Measurements from ENCODE around the gene PRPH2. TPM values are rescaled to one million over a fixed set of nuclear protein-coding genes. Genes with fewer than 3 reads are reported as not detected.

Gene PRPH2
- total and polyA plus RNA-seq, 10 of the 15 experiments (the other 5 are each of a cell fraction or from before 2014, with no cell fraction given) = 0.08 TPM; not detected in 9

DNA sequence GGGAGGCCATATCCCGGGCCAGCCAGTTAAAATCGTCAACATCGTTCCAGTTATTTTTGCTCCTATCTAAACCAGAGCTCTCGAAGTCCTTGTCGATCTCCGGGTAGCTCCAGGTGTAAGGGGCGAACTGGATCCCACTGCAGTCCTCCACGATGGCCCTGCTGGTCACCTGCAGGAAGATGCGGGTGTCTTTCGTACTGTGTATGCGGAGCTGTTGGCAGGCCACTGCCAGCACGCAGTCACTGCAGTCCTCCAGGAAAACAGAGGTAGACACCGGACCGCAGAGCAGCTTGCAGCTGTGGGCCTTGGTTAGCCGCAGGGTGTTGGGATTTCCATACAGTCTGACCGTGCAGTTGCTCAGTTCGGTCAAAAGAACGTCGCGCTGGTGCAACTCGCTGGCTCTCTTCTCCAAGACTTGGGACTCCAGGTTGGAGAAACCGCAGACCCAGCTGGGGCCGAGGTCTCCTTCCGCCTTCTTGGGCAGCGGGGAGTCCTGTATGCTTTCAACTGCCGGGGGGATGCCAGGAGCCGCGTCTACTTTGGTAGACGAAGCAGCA is 22.8 kb upstream of the PRPH2 start (continued):
- TF ChIP-seq, protein P1, sequence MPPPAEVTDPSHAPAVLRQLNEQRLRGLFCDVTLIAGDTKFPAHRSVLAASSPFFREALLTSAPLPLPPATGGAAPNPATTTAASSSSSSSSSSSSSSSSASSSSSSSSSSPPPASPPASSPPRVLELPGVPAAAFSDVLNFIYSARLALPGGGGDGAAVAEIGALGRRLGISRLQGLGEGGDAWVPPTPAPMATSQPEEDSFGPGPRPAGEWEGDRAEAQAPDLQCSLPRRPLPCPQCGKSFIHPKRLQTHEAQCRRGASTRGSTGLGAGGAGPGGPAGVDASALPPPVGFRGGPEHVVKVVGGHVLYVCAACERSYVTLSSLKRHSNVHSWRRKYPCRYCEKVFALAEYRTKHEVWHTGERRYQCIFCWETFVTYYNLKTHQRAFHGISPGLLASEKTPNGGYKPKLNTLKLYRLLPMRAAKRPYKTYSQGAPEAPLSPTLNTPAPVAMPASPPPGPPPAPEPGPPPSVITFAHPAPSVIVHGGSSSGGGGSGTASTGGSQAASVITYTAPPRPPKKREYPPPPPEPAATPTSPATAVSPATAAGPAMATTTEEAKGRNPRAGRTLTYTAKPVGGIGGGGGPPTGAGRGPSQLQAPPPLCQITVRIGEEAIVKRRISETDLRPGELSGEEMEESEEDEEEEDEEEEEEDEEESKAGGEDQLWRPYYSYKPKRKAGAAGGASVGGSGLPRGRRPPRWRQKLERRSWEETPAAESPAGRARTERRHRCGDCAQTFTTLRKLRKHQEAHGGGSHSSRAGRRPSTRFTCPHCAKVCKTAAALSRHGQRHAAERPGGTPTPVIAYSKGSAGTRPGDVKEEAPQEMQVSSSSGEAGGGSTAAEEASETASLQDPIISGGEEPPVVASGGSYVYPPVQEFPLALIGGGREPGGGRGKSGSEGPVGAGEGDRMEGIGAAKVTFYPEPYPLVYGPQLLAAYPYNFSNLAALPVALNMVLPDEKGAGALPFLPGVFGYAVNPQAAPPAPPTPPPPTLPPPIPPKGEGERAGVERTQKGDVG (CRISPR knock-in tag; IDR thresholded peaks at IDR 0.05) = no peak
- TF ChIP-seq ZNF384 (IDR thresholded peaks at IDR 0.05; ENCODE audit: borderline replicate concordance, low read depth, low read length) = no peak

DNA sequence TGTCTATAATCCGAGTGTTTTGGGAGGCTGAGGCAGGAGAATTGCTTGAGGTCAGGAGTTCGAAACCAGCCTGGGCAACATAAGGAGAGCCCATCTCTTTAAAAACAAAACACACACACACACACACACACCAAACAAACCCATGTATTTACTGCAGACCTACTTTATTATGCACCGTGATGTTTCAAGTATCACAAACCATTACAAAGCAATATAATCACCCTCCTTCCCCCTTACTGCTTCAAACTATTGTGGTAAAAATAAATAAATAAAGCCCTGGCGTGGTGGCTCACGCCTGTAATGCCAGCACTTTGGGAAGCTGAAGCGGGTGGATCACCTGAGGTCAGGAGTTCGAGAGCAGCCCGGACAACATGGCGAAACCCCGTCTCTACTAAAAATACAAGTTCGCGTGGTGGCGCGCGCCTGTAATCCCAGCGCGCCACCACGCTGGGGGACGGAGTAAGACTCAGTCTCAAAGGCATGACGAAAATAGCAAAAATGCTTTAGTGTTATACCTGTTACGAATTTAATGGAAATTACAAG is 22.0 kb upstream of the PRPH2 start:
- peaks cover 42% of the 10 kb centered on the region for H3K79me2 ChIP-seq (ENCODE audit: control insufficient read depth, insufficient read depth, low read length)
- H3K4me2 ChIP-seq (ENCODE audit: control insufficient read depth, insufficient read depth) = peak overlapping the region; percentile 94
- WGBS (ENCODE audit: insufficient coverage, insufficient replicate concordance, low lambda C conversion rate, missing lambda C conversion rate) = 77% methylated on average over 21 of the region's 21 CpGs

More for the DNA sequence above, 22.0 kb upstream of the PRPH2 start:
- RAD21 ChIA-PET (ENCODE audit: unreplicated experiment) = interaction anchor here (0.8 to 7.0 kb wide), 3 partner anchors 18 to 100 kb away, joined by 3 to 227 read pairs (median 8); partner anchors contain the start of gene BICRAL
- intact Hi-C loops (cut with micrococcal nuclease; ENCODE audit: unreplicated experiment) (no loop called here), in situ Hi-C loops (cut with MboI) (no loop called here)
- no peak for FAIRE-seq
- H3K9me3 ChIP-seq (replicated peaks; ENCODE audit: control insufficient read depth, insufficient read depth, low read length) = no peaks in the 10 kb centered on the region
- H3K36me3 ChIP-seq (ENCODE audit: control insufficient read depth in 2 of 2, insufficient read depth in 2 of 2, low read length in 1 of 2) = no peaks in the 10 kb centered on the region
- no peak for ATAC-seq
- CTCF ChIA-PET = interaction anchor here (0.7 to 2.8 kb wide), 3 partner anchors 10 to 27 kb away, joined by 3 to 15 read pairs (median 5); no protein-coding TSS in a partner anchor
- no peak for DNase-seq (ENCODE audit: low read depth, low spot score)
- POLR2A ChIA-PET = interaction anchor here (0.6 to 8.4 kb wide), 7 partner anchors 8 to 774 kb away, joined by 3 to 140 read pairs (median 4); partner anchors contain the start of gene BICRAL
- H3K4me3 ChIP-seq = peak overlapping the region; percentile 99
- H4K20me1 ChIP-seq (ENCODE audit: control insufficient read depth, insufficient read depth) = no peaks in the 10 kb centered on the region
- no TSS peak for BruUV-seq (replicated peaks)
- peak overlapping the region; percentile 100 for H3K9ac ChIP-seq (ENCODE audit: control insufficient read depth, insufficient read depth, low read length)
- SMC1A ChIA-PET (ENCODE audit: uncharacterized antibody, unreplicated experiment) = interaction anchor here (0.5 to 6.6 kb wide), 7 partner anchors 15 to 174 kb away, joined by 3 to 92 read pairs (median 4); no protein-coding TSS in a partner anchor
- H2AFZ ChIP-seq (ENCODE audit: control insufficient read depth, low read depth, low read length) = no peak overlapping the region
- no peaks in the 10 kb centered on the region for H3K27me3 ChIP-seq (replicated peaks in 1 of 2; ENCODE audit: control insufficient read depth in 2 of 2, insufficient read depth in 2 of 2, low read length in 1 of 2)
- H3K27ac ChIP-seq (ENCODE audit: control insufficient read depth, insufficient read depth) = no peak overlapping the region
- no peak for TF ChIP-seq PAX8 (IDR thresholded peaks at IDR 0.05)
- H3K4me1 ChIP-seq (ENCODE audit: control insufficient read depth, insufficient read depth, low read length) = peaks cover 10% of the 10 kb centered on the region

Data from GM12878 (cell line).